NB4 (cell line): ENCODE data around the gene EXOC6B.

Experiments used
- MAX ChIP-seq: IDR thresholded peaks from 2 replicates; pipeline ENCODE4 v1.6.1; 2011; ENCODE audit warnings: low read depth, low read length
- POLR2A ChIP-seq: IDR thresholded peaks from 2 replicates; pipeline ENCODE4 v1.6.1; 2011; ENCODE audit warnings: mild to moderate bottlenecking; ENCODE audit not compliant: insufficient read length; ENCODE audit errors: extremely low read depth
- TF ChIP-seq, protein P1 (sequence below): IDR thresholded peaks from one replicate; pipeline ENCODE4 v1.5.1; 2012; ENCODE audit warnings: low read depth, low read length

DNA sequence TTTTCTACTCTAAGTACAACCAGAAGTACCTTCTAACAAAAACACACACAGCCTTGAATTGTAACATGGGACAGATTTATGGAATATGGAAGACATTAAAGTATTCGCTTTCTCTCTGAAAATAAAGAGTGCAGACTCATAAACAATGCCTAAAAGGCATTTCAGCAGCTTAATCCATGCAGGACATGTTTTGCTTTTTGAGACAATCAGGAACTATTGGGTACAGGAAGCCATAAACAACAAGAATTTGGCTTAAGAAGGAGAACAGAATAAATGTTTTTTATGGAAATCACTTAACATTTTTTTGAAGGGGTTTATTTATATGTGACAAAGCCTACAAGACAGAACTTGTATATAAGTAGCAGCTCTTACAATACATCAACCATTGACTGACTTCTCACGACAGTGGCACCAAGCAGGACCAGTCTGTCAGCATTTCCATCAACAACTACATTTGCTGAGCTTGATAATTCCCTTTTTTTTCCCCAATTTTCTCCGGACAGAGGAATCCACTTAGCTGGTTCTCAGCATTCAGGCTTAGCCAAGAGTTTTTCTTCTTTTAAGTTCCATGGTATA is 140.1 kb downstream of the EXOC6B start:
- TF ChIP-seq, protein P1, sequence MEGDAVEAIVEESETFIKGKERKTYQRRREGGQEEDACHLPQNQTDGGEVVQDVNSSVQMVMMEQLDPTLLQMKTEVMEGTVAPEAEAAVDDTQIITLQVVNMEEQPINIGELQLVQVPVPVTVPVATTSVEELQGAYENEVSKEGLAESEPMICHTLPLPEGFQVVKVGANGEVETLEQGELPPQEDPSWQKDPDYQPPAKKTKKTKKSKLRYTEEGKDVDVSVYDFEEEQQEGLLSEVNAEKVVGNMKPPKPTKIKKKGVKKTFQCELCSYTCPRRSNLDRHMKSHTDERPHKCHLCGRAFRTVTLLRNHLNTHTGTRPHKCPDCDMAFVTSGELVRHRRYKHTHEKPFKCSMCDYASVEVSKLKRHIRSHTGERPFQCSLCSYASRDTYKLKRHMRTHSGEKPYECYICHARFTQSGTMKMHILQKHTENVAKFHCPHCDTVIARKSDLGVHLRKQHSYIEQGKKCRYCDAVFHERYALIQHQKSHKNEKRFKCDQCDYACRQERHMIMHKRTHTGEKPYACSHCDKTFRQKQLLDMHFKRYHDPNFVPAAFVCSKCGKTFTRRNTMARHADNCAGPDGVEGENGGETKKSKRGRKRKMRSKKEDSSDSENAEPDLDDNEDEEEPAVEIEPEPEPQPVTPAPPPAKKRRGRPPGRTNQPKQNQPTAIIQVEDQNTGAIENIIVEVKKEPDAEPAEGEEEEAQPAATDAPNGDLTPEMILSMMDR: no peak
- TF ChIP-seq POLR2A (no peak), MAX (no peak)
